K562 (cell line): Measurements from ENCODE around the gene SRSF11. TPM values are rescaled to one million over a fixed set of nuclear protein-coding genes. Genes with fewer than 3 reads are reported as not detected.

ENCODE experiments used
- ATAC-seq: fragments of 200-7000 bp; cut with Tn5 transposase; 3 replicates; pipeline ENCODE4 v1.9.1; 2020; ENCODE audit warnings: moderate library complexity
- BruUV-seq: library from RNA; stranded (reverse); fragments of 400-500 nt; replicated peaks from 2 replicates; lab custom pipeline; 2021; lab: Mats Ljungman, UMichigan
- CTCF ChIA-PET: fragments of 300-600 bp; formaldehyde crosslinking; extraction: SDS; loops from one replicate; lab custom pipeline; 2021; ENCODE audit warnings: low intra/inter-chr PET ratio; lab: Yijun Ruan, JAX
- POLR2A ChIA-PET: fragments of 300-600, 350-650 bp; sonication (Branson Sonifier 250); formaldehyde crosslinking; extraction: SDS; loops from one replicate; lab custom pipeline; 2021; ENCODE audit warnings: antibody characterized with exemption, inconsistent platforms; lab: Yijun Ruan, JAX
- DNase-seq, 4 experiments: peaks; one replicate each; pipeline versions ENCODE4 v3.0.0 to v3.0.0-alpha.2; 2011 to 2018; ENCODE audit warnings: low spot score in 3 of 4, mixed read lengths in 3 of 4; ENCODE audit errors: extremely low read depth in 1 of 4
- FAIRE-seq: peaks from 2 replicates; lab custom pipeline; 2011; peaks lifted over from hg19 to GRCh38; lab: Jason Lieb, UNC
- H2AFZ ChIP-seq: 2 replicates; pipeline ENCODE4 v1.6.0; 2011; ENCODE audit warnings: low read depth, low read length, control low read depth, inconsistent platforms
- H3K27ac ChIP-seq: fragments of 200-600 bp; 3 replicates; pipeline ENCODE4 v1.8.0; 2011; ENCODE audit warnings: low read depth, mild to moderate bottlenecking, control low read depth, inconsistent platforms, low read length, moderate library complexity, mixed read lengths; ENCODE audit errors: extremely low read depth
- H3K27me3 ChIP-seq, 2 experiments: fragments of 300-600 bp in 1 of 2; 2 replicates in 1 of 2; 3 replicates in 1 of 2; pipeline versions ENCODE4 v1.6.0 to v1.8.0; 2011; ENCODE audit warnings: inconsistent platforms in 2 of 2, low read length in 2 of 2, mild to moderate bottlenecking in 1 of 2, mixed read lengths in 1 of 2, moderate library complexity in 1 of 2; ENCODE audit not compliant: control insufficient read depth in 2 of 2, insufficient read depth in 2 of 2
- H3K36me3 ChIP-seq: fragments of 300-600 bp; 3 replicates; pipeline ENCODE4 v1.8.0; 2011; ENCODE audit warnings: mild to moderate bottlenecking, low read length, inconsistent platforms; ENCODE audit not compliant: control insufficient read depth, insufficient read depth
- H3K4me1 ChIP-seq, 2 experiments: fragments of 200-600 bp in 1 of 2; replicated peaks in 1 of 2; 2 replicates in 1 of 2; 3 replicates in 1 of 2; pipeline versions ENCODE4 v1.5.1 to v1.8.0; 2011; ENCODE audit warnings: inconsistent platforms in 2 of 2, low read length in 2 of 2, mild to moderate bottlenecking in 1 of 2, mixed read lengths in 1 of 2, moderate library complexity in 1 of 2; ENCODE audit not compliant: control insufficient read depth in 2 of 2, insufficient read depth in 2 of 2
- H3K4me2 ChIP-seq: 2 replicates; pipeline ENCODE4 v1.6.1; 2011; ENCODE audit warnings: low read length, control low read depth, inconsistent platforms, mixed read lengths; ENCODE audit not compliant: insufficient read depth
- H3K4me3 ChIP-seq: fragments of 200-600 bp; sonication (generic), shearing (Covaris generic); 2 replicates; pipeline ENCODE4 v1.5.1; 2016; ENCODE audit warnings: control low read depth, inconsistent platforms
- H3K79me2 ChIP-seq: fragments of 200-600 bp; 3 replicates; pipeline ENCODE4 v1.8.0; 2011; ENCODE audit warnings: low read length, inconsistent platforms; ENCODE audit not compliant: control insufficient read depth, insufficient read depth
- H3K9ac ChIP-seq, 2 experiments: 2 replicates each; pipeline versions ENCODE4 v1.6.0 to v1.6.1; 2011; ENCODE audit warnings: low read depth in 2 of 2, low read length in 2 of 2, control low read depth in 1 of 2, inconsistent platforms in 1 of 2, mild to moderate bottlenecking in 1 of 2, mixed read lengths in 1 of 2; ENCODE audit not compliant: insufficient read depth in 1 of 2
- H3K9me1 ChIP-seq: one replicate; pipeline ENCODE4 v1.6.0; 2011; ENCODE audit warnings: inconsistent platforms, mild to moderate bottlenecking, low read length, moderate library complexity; ENCODE audit not compliant: control insufficient read depth, insufficient read depth
- H3K9me3 ChIP-seq: replicated peaks from 2 replicates; pipeline ENCODE4 v1.5.1; 2011; ENCODE audit warnings: low read depth, low read length, inconsistent platforms; ENCODE audit not compliant: control insufficient read depth, insufficient read depth
- H4K20me1 ChIP-seq: replicated peaks from 2 replicates; pipeline ENCODE4 v1.6.1; 2011; ENCODE audit warnings: low read length, inconsistent platforms, mixed read lengths; ENCODE audit not compliant: control insufficient read depth, insufficient read depth
- BRCA1 ChIP-seq, 2 experiments: fragments of 450-650 bp in 1 of 2; sonication (generic) in 1 of 2; formaldehyde crosslinking in 1 of 2; IDR thresholded peaks; 2 replicates each; pipeline versions ENCODE4 v1.5.0 to v1.6.1; 2017 to 2020; ENCODE audit warnings: mild to moderate bottlenecking in 1 of 2, missing genetic modification reagents in 1 of 2
- C11orf30 ChIP-seq: fragments of 450-650 bp; IDR thresholded peaks from 2 replicates; pipeline ENCODE4 v1.6.1; 2016; ENCODE audit warnings: low read depth, mild to moderate bottlenecking
- CBX1 ChIP-seq: sonication (generic); IDR thresholded peaks from 2 replicates; pipeline ENCODE4 v1.6.1; 2016; ENCODE audit warnings: antibody characterized with exemption, low read depth, mild to moderate bottlenecking
- CTBP1 ChIP-seq: fragments of 450-650 bp; IDR thresholded peaks from 2 replicates; pipeline ENCODE4 v1.6.1; 2016; ENCODE audit warnings: borderline replicate concordance
- CTCF ChIP-seq, 3 experiments: IDR thresholded peaks in 2 of 3; conservative IDR thresholded peaks in 1 of 3; 2 replicates each; pipeline ENCODE4 v1.5.1; 2011 to 2012; ENCODE audit warnings: low read length in 3 of 3, mild to moderate bottlenecking in 3 of 3, control low read depth in 2 of 3, improper control_type of control experiment in 1 of 3, inconsistent platforms in 1 of 3, low read depth in 1 of 3, mixed read lengths in 1 of 3, moderate library complexity in 1 of 3; ENCODE audit not compliant: insufficient read depth in 2 of 3
- EGR1 ChIP-seq: fragments of 450-650 bp; conservative IDR thresholded peaks from 2 replicates; pipeline ENCODE4 v1.6.1; 2017; ENCODE audit warnings: mild to moderate bottlenecking
- MAFF ChIP-seq: IDR thresholded peaks from 2 replicates; pipeline ENCODE4 v1.6.1; 2012; ENCODE audit warnings: low read length, improper control_type of control experiment
- MAFG ChIP-seq: fragments of 450-650 bp; conservative IDR thresholded peaks from 2 replicates; pipeline ENCODE4 v1.6.1; 2016; ENCODE audit warnings: missing genetic modification characterization, missing compliant biosample characterization
- MITF ChIP-seq: IDR thresholded peaks from 2 replicates; pipeline ENCODE4 v1.6.1; 2014; ENCODE audit warnings: antibody characterized with exemption
- NELFE ChIP-seq: IDR thresholded peaks from 2 replicates; pipeline ENCODE4 v1.6.1; 2011; ENCODE audit warnings: mild to moderate bottlenecking; ENCODE audit not compliant: insufficient read depth, insufficient read length
- NR3C1 ChIP-seq: sonication (generic); formaldehyde crosslinking; IDR thresholded peaks from 2 replicates; pipeline ENCODE4 v1.8.1; 2022; ENCODE audit warnings: missing genetic modification reagents
- SPI1 ChIP-seq: IDR thresholded peaks from 2 replicates; pipeline ENCODE4 v1.6.1; 2011; ENCODE audit warnings: low read depth, low read length, control low read depth, borderline replicate concordance
- SRSF7 ChIP-seq: fragments of 200-400 bp; formaldehyde crosslinking; optimal IDR thresholded peaks from 2 replicates; pipeline ENCODE3; 2017; ENCODE audit warnings: mild to moderate bottlenecking, low read depth, low read length
- ZKSCAN1 ChIP-seq: fragments of 150-350 bp; IDR thresholded peaks from 2 replicates; pipeline ENCODE4 v1.6.1; 2016; ENCODE audit warnings: low read depth, low read length
- ZNF121 ChIP-seq: sonication (generic); formaldehyde crosslinking; conservative IDR thresholded peaks from 2 replicates; pipeline ENCODE4 v1.8.0; 2022; ENCODE audit warnings: missing genetic modification reagents
- ZNF280A ChIP-seq: fragments of 450-650 bp; IDR thresholded peaks from 2 replicates; pipeline ENCODE4 v1.6.1; 2018; ENCODE audit warnings: mild to moderate bottlenecking, low read depth; ENCODE audit not compliant: partially characterized antibody
- ZNF316 ChIP-seq: fragments of 450-650 bp; IDR thresholded peaks from 2 replicates; pipeline ENCODE4 v1.6.1; 2016
- ZNF408 ChIP-seq: fragments of 250-450 bp; sonication (Bioruptor Pico); IDR thresholded peaks from 2 replicates; pipeline ENCODE4 v1.4.0; 2020; ENCODE audit warnings: low read depth, mild to moderate bottlenecking, moderate library complexity
- ZNF507 ChIP-seq: conservative IDR thresholded peaks from 2 replicates; pipeline ENCODE4 v1.6.1; 2017; ENCODE audit warnings: missing genetic modification characterization, missing compliant biosample characterization
- ZNF695 ChIP-seq: fragments of 450-650 bp; formaldehyde crosslinking; IDR thresholded peaks from 2 replicates; pipeline ENCODE4 v1.4.0; 2020; ENCODE audit warnings: mild to moderate bottlenecking, moderate library complexity
- WGBS: fragments of 100-300 bp; shearing (Covaris generic); methylation state at CpG from one replicate; pipeline ENCODE4 v1.1.6; 2016; ENCODE audit warnings: low coverage, mixed read lengths; ENCODE audit not compliant: insufficient coverage; ENCODE audit errors: missing lambda C conversion rate; 5-methylcytosine and 5-hydroxymethylcytosine counted together
- in situ Hi-C: fragments of 300-500 bp; cut with MboI; formaldehyde crosslinking; loops from 4 replicates; pipeline ENCODE4 v1.15.0; 2018; ENCODE audit warnings: inconsistent platforms, mixed read lengths
- intact Hi-C: fragments of 100-400 bp; cut with micrococcal nuclease; formaldehyde crosslinking; loops from 2 replicates; pipeline ENCODE4 v1.14.2; 2022
- polyA plus RNA-seq, 8 experiments: library from polyadenylated mRNA; depleted of rRNA in 4 of 8; stranded (reverse) in 5 of 8; unstranded in 3 of 8; fragments of >200 nt; fragmentation: Nextera tagmentation in 2 of 8; fragmentation: Illumina TruSeq in 1 of 8; extraction: Ambion mirVana in 2 of 8; extraction: Trizol in 1 of 8; gene quantifications; 2 replicates each; pipeline versions ENCODE4 v1.2.1 to v1.2.3, GENCODE V29; 2011 to 2014; ENCODE audit warnings: inconsistent platforms in 1 of 8, missing spikeins in 1 of 8
- total RNA-seq, 7 experiments: library from RNA; depleted of rRNA in 6 of 7; stranded (reverse); fragments of >200 nt in 6 of 7; fragmentation: Illumina TruSeq in 2 of 7; extraction: Trizol in 2 of 7; gene quantifications; 2 replicates each; pipeline versions ENCODE4 v1.2.1 to v1.2.3, GENCODE V29; 2011 to 2021; ENCODE audit warnings: low replicate concordance in 1 of 7

SRSF11 gene
- total and polyA plus RNA-seq, 9 of the 15 experiments (the other 6 are each of a cell fraction or from before 2014, with no cell fraction given) = 76.9 to 418 (median 190) TPM

- H3K9me3 ChIP-seq = no peaks in the 10 kb centered on the region
- BruUV-seq = no TSS peak
- ATAC-seq = no peak
- CTCF ChIA-PET = no interaction called here
- peaks cover 0 to 3% of the 10 kb centered on the region in 2 experiments; a peak in 1 of 5 replicates for H3K4me1 ChIP-seq
- in situ Hi-C loops (no loop called here), intact Hi-C loops (no loop called here)
- no peaks in the 10 kb centered on the region for H3K9me1 ChIP-seq
- H3K9ac ChIP-seq = no peak overlapping the region
- H4K20me1 ChIP-seq = no peaks in the 10 kb centered on the region
- peaks cover 93% of the 10 kb centered on the region for H3K79me2 ChIP-seq
- peaks cover 2% of the 10 kb centered on the region; the same call in 1 of the 3 replicates for H3K36me3 ChIP-seq
- H3K27ac ChIP-seq = no peak overlapping the region; the same call in 2 of the 3 replicates
- POLR2A ChIA-PET = interaction anchor here (0.6 to 1.0 kb wide), 2 partner anchors 34 to 209 kb away, joined by 3 read pairs; partner anchors contain the start of gene CTH
- no peak for FAIRE-seq
- DNase-seq = no peak
- 26% methylated on average over 2 of the region's 2 CpGs for WGBS
- H3K4me3 ChIP-seq = no peak overlapping the region
- H3K4me2 ChIP-seq = no peak overlapping the region
- no peak overlapping the region for H2AFZ ChIP-seq
- no peaks in the 10 kb centered on the region for H3K27me3 ChIP-seq
- TF ChIP-seq CTCF (IDR thresholded peaks at IDR 0.05 in 2 of 3, conservative IDR thresholded peaks at IDR 0.05 in 1 of 3; ENCODE audit: insufficient read depth in 2 of 3, low read depth in 1 of 3, low read length in 3 of 3) (no peak), ZNF507 (tag) (peak; percentile 40), ZNF408 (CRISPR knock-in tag) (no peak), BRCA1 (IDR thresholded peaks at IDR 0.05) (no peak), BRCA1 (CRISPR knock-in tag; IDR thresholded peaks at IDR 0.05) (no peak), ZNF316 (peak; percentile 90), C11orf30 (peak; percentile 72), NR3C1 (no peak), MAFG (tag) (peak; percentile 56), NELFE (no peak), CBX1 (no peak), SRSF7 (no peak), ZNF695 (CRISPR knock-in tag) (no peak), ZNF121 (no peak), ZNF280A (no peak), MITF (no peak), EGR1 (no peak), ZKSCAN1 (no peak), CTBP1 (no peak), MAFF (peak; percentile 39; the same call in 1 of the 2 replicates), SPI1 (peak; percentile 68)
Observed at GRCh38 chr1:70202173-70202758, 18.9 kb upstream of the SRSF11 start.
